Measurements from ENCODE around the gene OCA2. TPM values are rescaled to one million over a fixed set of nuclear protein-coding genes. Genes with fewer than 3 reads are reported as not detected.

The OCA2 gene
- total RNA-seq, 1 donor from 2014 or later = 0.79 TPM

DNA sequence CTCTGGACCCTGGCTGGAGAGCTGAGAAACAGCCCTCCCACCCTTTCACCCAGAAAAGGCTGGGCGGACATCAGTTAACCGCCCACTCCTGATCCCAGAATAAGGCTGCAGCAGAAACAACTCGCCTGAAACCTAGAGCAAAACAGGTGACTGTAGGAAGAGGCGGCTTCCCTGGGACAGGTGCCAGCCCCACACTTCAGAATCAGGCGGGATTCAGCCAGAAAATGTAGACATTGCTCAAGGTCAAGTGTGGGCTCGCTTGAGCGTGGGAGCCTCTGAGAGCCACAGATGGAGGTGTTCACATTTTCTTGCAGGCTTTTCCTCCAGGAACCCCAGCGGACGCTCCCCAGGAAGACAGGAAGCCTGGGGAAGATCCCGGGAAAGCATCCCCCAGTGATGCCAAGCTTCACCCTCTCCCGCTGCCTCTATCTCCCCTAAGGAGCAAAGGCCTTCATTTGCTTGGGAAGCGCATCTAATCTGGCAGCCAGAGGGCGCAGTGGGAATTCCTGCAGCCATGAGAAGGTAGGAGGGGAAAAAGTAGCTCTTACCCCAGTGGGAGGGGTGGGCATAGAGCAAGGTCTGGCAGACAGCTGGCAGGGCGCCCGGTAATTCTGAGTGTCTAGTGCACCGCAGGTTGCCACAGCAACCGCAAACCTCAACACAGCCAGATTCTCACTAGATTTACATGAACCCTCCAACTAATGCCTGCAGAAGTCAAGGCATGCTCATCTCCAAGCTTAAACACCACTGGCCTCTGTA, 77.7 kb downstream of the OCA2 start:
- H3K27ac Mint-ChIP-seq = no peak overlapping the region
- TF ChIP-seq, protein P1, sequence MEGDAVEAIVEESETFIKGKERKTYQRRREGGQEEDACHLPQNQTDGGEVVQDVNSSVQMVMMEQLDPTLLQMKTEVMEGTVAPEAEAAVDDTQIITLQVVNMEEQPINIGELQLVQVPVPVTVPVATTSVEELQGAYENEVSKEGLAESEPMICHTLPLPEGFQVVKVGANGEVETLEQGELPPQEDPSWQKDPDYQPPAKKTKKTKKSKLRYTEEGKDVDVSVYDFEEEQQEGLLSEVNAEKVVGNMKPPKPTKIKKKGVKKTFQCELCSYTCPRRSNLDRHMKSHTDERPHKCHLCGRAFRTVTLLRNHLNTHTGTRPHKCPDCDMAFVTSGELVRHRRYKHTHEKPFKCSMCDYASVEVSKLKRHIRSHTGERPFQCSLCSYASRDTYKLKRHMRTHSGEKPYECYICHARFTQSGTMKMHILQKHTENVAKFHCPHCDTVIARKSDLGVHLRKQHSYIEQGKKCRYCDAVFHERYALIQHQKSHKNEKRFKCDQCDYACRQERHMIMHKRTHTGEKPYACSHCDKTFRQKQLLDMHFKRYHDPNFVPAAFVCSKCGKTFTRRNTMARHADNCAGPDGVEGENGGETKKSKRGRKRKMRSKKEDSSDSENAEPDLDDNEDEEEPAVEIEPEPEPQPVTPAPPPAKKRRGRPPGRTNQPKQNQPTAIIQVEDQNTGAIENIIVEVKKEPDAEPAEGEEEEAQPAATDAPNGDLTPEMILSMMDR (IDR thresholded peaks at IDR 0.05; ENCODE audit: unreplicated experiment) = peak; percentile 58
- no peaks in the 10 kb centered on the region for H3K9me3 Mint-ChIP-seq (ENCODE audit: low read depth)
- no peaks in the 10 kb centered on the region for H3K4me1 Mint-ChIP-seq (ENCODE audit: low read depth)
- H3K4me3 Mint-ChIP-seq (ENCODE audit: low read depth) = no peak overlapping the region
- H3K27me3 Mint-ChIP-seq = peaks cover 3% of the 10 kb centered on the region
- no peak for DNase-seq (ENCODE audit: low spot score, unreplicated experiment)
- H3K36me3 Mint-ChIP-seq (ENCODE audit: insufficient read depth) = no peaks in the 10 kb centered on the region

DNA sequence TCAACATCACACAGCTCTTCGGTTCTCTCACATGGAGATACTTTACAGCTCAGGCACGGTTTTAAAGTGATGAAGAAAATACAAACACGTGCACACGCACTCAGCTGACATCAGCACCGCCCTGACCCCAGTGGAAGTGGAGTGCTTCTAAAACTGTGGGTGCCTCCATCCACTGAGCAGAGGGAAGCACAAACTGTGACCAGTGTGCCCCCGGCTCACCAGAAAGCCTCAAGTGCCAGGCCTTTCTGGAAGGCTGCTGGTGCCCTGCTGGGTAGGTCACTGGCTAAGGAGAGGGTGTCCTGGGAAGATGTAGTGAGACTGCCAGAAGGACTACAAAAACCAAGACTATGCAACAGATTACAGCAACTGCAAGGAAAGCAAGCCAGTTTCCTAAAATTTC, 78.5 kb downstream of the OCA2 start:
- H3K36me3 Mint-ChIP-seq (ENCODE audit: insufficient read depth) = no peaks in the 10 kb centered on the region
- no peak overlapping the region for H3K27ac Mint-ChIP-seq
- no peak overlapping the region for H3K4me3 Mint-ChIP-seq (ENCODE audit: low read depth)
- no peak for DNase-seq (ENCODE audit: low spot score, unreplicated experiment)
- no peaks in the 10 kb centered on the region for H3K9me3 Mint-ChIP-seq (ENCODE audit: low read depth)
- peaks cover 3% of the 10 kb centered on the region for H3K27me3 Mint-ChIP-seq
- TF ChIP-seq, protein P1 (IDR thresholded peaks at IDR 0.05; ENCODE audit: unreplicated experiment) = no peak
- no peaks in the 10 kb centered on the region for H3K4me1 Mint-ChIP-seq (ENCODE audit: low read depth)

DNA sequence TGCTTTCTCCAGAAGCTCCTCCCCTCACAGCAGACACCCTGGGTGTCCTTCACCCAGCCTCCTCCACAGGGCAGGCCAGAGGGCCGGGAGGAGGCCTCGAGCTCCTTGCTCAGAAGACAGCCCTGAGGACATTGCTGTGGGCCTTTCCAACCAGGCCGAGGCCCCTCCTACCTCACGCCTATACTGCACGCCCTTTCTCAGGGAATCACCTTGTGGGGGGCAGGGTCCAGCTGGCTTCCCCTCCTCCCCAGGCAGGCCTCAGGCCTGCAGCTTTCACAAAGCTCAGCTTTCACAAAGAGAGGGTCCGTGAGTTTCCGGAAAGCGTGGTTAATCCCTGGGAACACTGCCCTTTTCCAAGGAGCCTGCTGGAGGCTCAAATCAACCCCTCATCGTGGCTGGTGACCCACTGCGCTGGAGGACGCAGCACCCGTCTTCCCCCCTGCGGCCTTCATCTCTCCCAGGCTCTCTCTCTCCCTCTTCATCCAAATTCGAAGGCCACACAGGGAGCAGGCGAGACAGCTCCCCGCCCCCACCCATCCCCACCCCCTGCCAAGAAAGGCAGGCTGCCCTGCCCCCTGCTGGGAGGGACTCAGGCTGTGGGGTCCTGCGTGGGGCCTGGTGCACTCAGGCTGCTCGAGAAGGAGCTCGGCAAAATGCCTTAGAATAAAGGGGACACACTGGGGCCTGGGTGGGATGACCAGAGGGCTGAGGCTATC, 79.4 kb downstream of the OCA2 start:
- no peak overlapping the region for H3K27ac Mint-ChIP-seq

DNA sequence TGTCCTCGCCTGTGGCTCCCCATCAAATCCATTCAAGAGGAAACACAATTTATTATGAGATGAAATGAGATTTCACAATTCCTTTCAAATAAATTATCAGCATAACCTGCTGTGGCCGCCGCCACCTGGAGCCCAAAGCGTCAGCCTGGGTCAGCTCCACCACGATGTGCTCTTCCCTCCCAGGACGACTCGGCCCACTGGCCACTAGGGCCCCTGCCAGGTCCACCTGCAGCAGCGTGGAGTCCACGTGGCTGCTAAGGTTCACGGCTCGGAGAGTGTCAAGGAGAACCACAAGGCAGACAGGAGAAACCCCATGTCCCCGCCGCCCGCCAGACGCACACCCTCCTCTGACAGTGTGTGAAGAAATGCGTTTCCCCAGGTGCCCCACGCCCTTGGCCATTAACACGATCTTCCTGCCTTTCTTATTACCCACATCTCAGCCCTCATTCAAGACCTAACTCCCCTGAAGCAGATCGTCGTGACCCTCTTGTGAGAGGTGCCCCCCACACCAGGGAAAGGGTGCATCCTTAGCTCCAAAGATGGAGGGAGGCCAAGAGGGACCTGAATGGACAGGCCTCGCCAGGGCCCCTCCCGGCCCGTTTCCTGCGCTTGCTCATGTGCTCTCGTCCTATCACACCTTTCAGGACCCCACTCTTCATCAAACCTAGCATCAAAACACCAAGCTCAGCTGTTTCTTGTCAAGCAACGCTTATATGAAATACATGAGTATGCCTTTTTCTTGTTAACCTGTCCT, 80.6 kb downstream of the OCA2 start:
- Mint-ChIP-seq H3K27ac (peak overlapping the region; percentile 24), H3K9me3 (ENCODE audit: low read depth) (no peaks in the 10 kb centered on the region), H3K27me3 (peaks cover under 1% of the 10 kb centered on the region), H3K4me3 (ENCODE audit: low read depth) (no peak overlapping the region), H3K36me3 (ENCODE audit: insufficient read depth) (no peaks in the 10 kb centered on the region), H3K4me1 (ENCODE audit: low read depth) (no peaks in the 10 kb centered on the region)
- DNase-seq (ENCODE audit: low spot score, unreplicated experiment) = no peak
- TF ChIP-seq, protein P1 (IDR thresholded peaks at IDR 0.05; ENCODE audit: unreplicated experiment) = no peak

More for the DNA sequence above, 79.4 kb downstream of the OCA2 start:
- Mint-ChIP-seq H3K9me3 (ENCODE audit: low read depth) (no peaks in the 10 kb centered on the region), H3K36me3 (ENCODE audit: insufficient read depth) (no peaks in the 10 kb centered on the region), H3K27me3 (peaks cover 3% of the 10 kb centered on the region), H3K4me1 (ENCODE audit: low read depth) (no peaks in the 10 kb centered on the region), H3K4me3 (ENCODE audit: low read depth) (no peak overlapping the region)
- TF ChIP-seq, protein P1 (IDR thresholded peaks at IDR 0.05; ENCODE audit: unreplicated experiment) = peak; percentile 13
- DNase-seq (ENCODE audit: low spot score, unreplicated experiment) = no peak

DNA sequence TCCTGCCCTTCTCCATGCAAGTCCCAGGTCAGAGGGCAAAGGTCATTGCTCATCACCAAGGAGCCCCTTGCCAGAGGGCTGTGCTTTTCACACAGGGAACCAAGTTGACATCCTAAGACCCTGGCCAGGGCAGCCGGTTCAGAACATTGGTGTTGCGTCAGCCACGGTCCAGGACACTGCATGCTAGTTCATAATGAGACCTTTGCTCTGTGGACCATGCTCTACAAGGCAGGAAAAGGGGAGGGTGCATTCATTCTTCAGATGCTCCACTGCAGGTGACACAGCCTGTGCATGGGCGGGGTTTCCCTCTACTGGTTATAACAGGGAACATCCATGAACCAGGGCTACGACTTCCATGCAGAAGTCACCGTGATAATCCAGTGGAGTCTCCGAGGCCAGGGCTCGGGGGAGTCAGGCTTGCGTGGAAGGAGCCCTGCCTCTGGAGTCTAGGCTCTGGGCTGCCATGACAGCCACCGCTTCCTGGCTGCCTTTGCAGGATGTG, 81.6 kb downstream of the OCA2 start:
- DNase-seq (ENCODE audit: low spot score, unreplicated experiment) = no peak
- Mint-ChIP-seq H3K9me3 (ENCODE audit: low read depth) (no peaks in the 10 kb centered on the region), H3K27ac (no peak overlapping the region), H3K36me3 (ENCODE audit: insufficient read depth) (no peaks in the 10 kb centered on the region), H3K4me1 (ENCODE audit: low read depth) (no peaks in the 10 kb centered on the region), H3K27me3 (no peaks in the 10 kb centered on the region), H3K4me3 (ENCODE audit: low read depth) (no peak overlapping the region)
- TF ChIP-seq, protein P1 (IDR thresholded peaks at IDR 0.05; ENCODE audit: unreplicated experiment) = peak; percentile 35
